ENCODE data around the gene VMAC. TPM values are rescaled to one million over a fixed set of nuclear protein-coding genes. Genes with fewer than 3 reads are reported as not detected.

The VMAC gene
- total RNA-seq, 2 experiments from 2014 or later: 11.8 TPM

GRCh38 chr19:5932609-5933262, 28.1 kb downstream of the VMAC start:
- ChIA-PET POLR2A (no interaction called here), CTCF (interaction anchor here (1.4 kb wide), 1 partner anchor 9 kb away, joined by 6 read pairs; no protein-coding TSS in a partner anchor)
- Mint-ChIP-seq H3K27ac (peak overlapping the region; percentile 60), H3K36me3 (ENCODE audit: low read depth) (peaks cover 40% of the 10 kb centered on the region), H3K4me3 (no peak overlapping the region), H3K27me3 (no peaks in the 10 kb centered on the region), H3K9me3 (no peaks in the 10 kb centered on the region), H3K4me1 (no peaks in the 10 kb centered on the region)
- DNase-seq: no peak

- ChIA-PET CTCF (interaction anchor here (0.5 to 1.4 kb wide), 3 partner anchors 9 to 22 kb away, joined by 3 to 6 read pairs (median 4); no protein-coding TSS in a partner anchor), POLR2A (no interaction called here)
- H3K27me3 Mint-ChIP-seq: no peaks in the 10 kb centered on the region
- DNase-seq: no peak
- H3K4me3 Mint-ChIP-seq: no peak overlapping the region
- no peaks in the 10 kb centered on the region for H3K4me1 Mint-ChIP-seq
- H3K9me3 Mint-ChIP-seq: no peaks in the 10 kb centered on the region
- peaks cover 36% of the 10 kb centered on the region for H3K36me3 Mint-ChIP-seq (ENCODE audit: low read depth)
- peak overlapping the region; percentile 60 for H3K27ac Mint-ChIP-seq
These were observed 28.9 kb downstream of the VMAC start for GRCh38 chr19:5933391-5934068.

- no peak overlapping the region for H3K4me3 Mint-ChIP-seq
- peaks cover 33% of the 10 kb centered on the region for H3K36me3 Mint-ChIP-seq (ENCODE audit: low read depth)
- H3K27me3 Mint-ChIP-seq: no peaks in the 10 kb centered on the region
- H3K9me3 Mint-ChIP-seq: no peaks in the 10 kb centered on the region
- no peak for DNase-seq
- H3K27ac Mint-ChIP-seq: no peak overlapping the region
- POLR2A ChIA-PET: no interaction called here
- H3K4me1 Mint-ChIP-seq: no peaks in the 10 kb centered on the region
- CTCF ChIA-PET: interaction anchor here (0.5 to 1.4 kb wide), 3 partner anchors 8 to 22 kb away, joined by 3 to 6 read pairs (median 4); no protein-coding TSS in a partner anchor
These were observed 29.4 kb downstream of the VMAC start for GRCh38 chr19:5934069-5934401.

- H3K27me3 Mint-ChIP-seq: no peaks in the 10 kb centered on the region
- DNase-seq: no peak
- H3K36me3 Mint-ChIP-seq (ENCODE audit: low read depth): peaks cover 34% of the 10 kb centered on the region
- H3K4me1 Mint-ChIP-seq: no peaks in the 10 kb centered on the region
- ChIA-PET CTCF (interaction anchor here (0.9 to 1.2 kb wide), 3 partner anchors 14 to 53 kb away, joined by 3 to 4 read pairs (median 3); no protein-coding TSS in a partner anchor), POLR2A (no interaction called here)
- no peaks in the 10 kb centered on the region for H3K9me3 Mint-ChIP-seq
- no peak overlapping the region for H3K4me3 Mint-ChIP-seq
- H3K27ac Mint-ChIP-seq: no peak overlapping the region
These were observed 30.3 kb downstream of the VMAC start for GRCh38 chr19:5934774-5935472.

GRCh38 chr19:5935473-5936291, 31.0 kb downstream of the VMAC start:
- Mint-ChIP-seq H3K36me3 (ENCODE audit: low read depth) (peaks cover 31% of the 10 kb centered on the region), H3K4me3 (no peak overlapping the region), H3K27me3 (no peaks in the 10 kb centered on the region), H3K27ac (no peak overlapping the region), H3K9me3 (no peaks in the 10 kb centered on the region), H3K4me1 (no peaks in the 10 kb centered on the region)
- POLR2A ChIA-PET: no interaction called here
- CTCF ChIA-PET: interaction anchor here (1.0 to 1.2 kb wide), 3 partner anchors 13 to 124 kb away, joined by 3 to 4 read pairs (median 3); no protein-coding TSS in a partner anchor
- DNase-seq: no peak

- Mint-ChIP-seq H3K27ac (no peak overlapping the region), H3K4me1 (no peaks in the 10 kb centered on the region), H3K9me3 (no peaks in the 10 kb centered on the region), H3K27me3 (no peaks in the 10 kb centered on the region), H3K4me3 (no peak overlapping the region), H3K36me3 (ENCODE audit: low read depth) (peaks cover 28% of the 10 kb centered on the region)
- ChIA-PET POLR2A (no interaction called here), CTCF (interaction anchor here (0.8 to 1.2 kb wide), 3 partner anchors 13 to 132 kb away, joined by 3 to 4 read pairs (median 3); no protein-coding TSS in a partner anchor)
- DNase-seq: no peak
These were observed 31.6 kb downstream of the VMAC start for GRCh38 chr19:5936292-5936592.

GRCh38 chr19:5937550-5937949, 32.9 kb downstream of the VMAC start:
- no peak for DNase-seq
- Mint-ChIP-seq H3K27ac (no peak overlapping the region), H3K27me3 (no peaks in the 10 kb centered on the region), H3K4me1 (no peaks in the 10 kb centered on the region), H3K9me3 (no peaks in the 10 kb centered on the region), H3K4me3 (no peak overlapping the region), H3K36me3 (ENCODE audit: low read depth) (peaks cover 26% of the 10 kb centered on the region)
- CTCF ChIA-PET: interaction anchor here (1.2 to 1.4 kb wide), 2 partner anchors 10 to 30 kb away, joined by 3 to 6 read pairs; no protein-coding TSS in a partner anchor
- POLR2A ChIA-PET: no interaction called here

- Mint-ChIP-seq H3K27ac (no peak overlapping the region), H3K36me3 (ENCODE audit: low read depth) (peaks cover 22% of the 10 kb centered on the region), H3K9me3 (no peaks in the 10 kb centered on the region), H3K4me3 (no peak overlapping the region), H3K4me1 (peaks cover 2% of the 10 kb centered on the region), H3K27me3 (no peaks in the 10 kb centered on the region)
- ChIA-PET CTCF (no interaction called here), POLR2A (no interaction called here)
- no peak for DNase-seq
These were observed 35.9 kb downstream of the VMAC start for GRCh38 chr19:5940260-5941208.

- no peak overlapping the region for H3K27ac Mint-ChIP-seq
- POLR2A ChIA-PET: no interaction called here
- H3K36me3 Mint-ChIP-seq (ENCODE audit: low read depth): peaks cover 16% of the 10 kb centered on the region
- CTCF ChIA-PET: interaction anchor here (0.6 to 1.6 kb wide), 3 partner anchors 8 to 1627 kb away, joined by 3 to 6 read pairs (median 3); no protein-coding TSS in a partner anchor
- no peaks in the 10 kb centered on the region for H3K9me3 Mint-ChIP-seq
- no peak overlapping the region for H3K4me3 Mint-ChIP-seq
- H3K27me3 Mint-ChIP-seq: no peaks in the 10 kb centered on the region
- DNase-seq: no peak
- H3K4me1 Mint-ChIP-seq: peaks cover 9% of the 10 kb centered on the region
These were observed 37.0 kb downstream of the VMAC start for GRCh38 chr19:5941673-5942072.

GRCh38 chr19:5943045-5943444, 38.4 kb downstream of the VMAC start:
- H3K36me3 Mint-ChIP-seq (ENCODE audit: low read depth): peaks cover 13% of the 10 kb centered on the region
- H3K4me1 Mint-ChIP-seq: peaks cover 18% of the 10 kb centered on the region
- no peaks in the 10 kb centered on the region for H3K9me3 Mint-ChIP-seq
- H3K27ac Mint-ChIP-seq: no peak overlapping the region
- CTCF ChIA-PET: interaction anchor here (1.1 to 1.6 kb wide), 2 partner anchors 9 to 25 kb away, joined by 3 to 6 read pairs; no protein-coding TSS in a partner anchor
- POLR2A ChIA-PET: interaction anchor here (0.6 kb wide), 1 partner anchor 140 kb away, joined by 3 read pairs; no protein-coding TSS in a partner anchor
- no peak overlapping the region for H3K4me3 Mint-ChIP-seq
- H3K27me3 Mint-ChIP-seq: no peaks in the 10 kb centered on the region
- DNase-seq: no peak

- peaks cover 15% of the 10 kb centered on the region for H3K36me3 Mint-ChIP-seq (ENCODE audit: low read depth)
- peaks cover 23% of the 10 kb centered on the region for H3K4me1 Mint-ChIP-seq
- no peak overlapping the region for H3K4me3 Mint-ChIP-seq
- no peak for DNase-seq
- H3K27me3 Mint-ChIP-seq: no peaks in the 10 kb centered on the region
- CTCF ChIA-PET: interaction anchor here (1.1 kb wide), 1 partner anchor 24 kb away, joined by 3 read pairs; no protein-coding TSS in a partner anchor
- H3K9me3 Mint-ChIP-seq: no peaks in the 10 kb centered on the region
- POLR2A ChIA-PET: interaction anchor here (0.6 kb wide), 1 partner anchor 140 kb away, joined by 3 read pairs; no protein-coding TSS in a partner anchor
- no peak overlapping the region for H3K27ac Mint-ChIP-seq
These were observed 39.0 kb downstream of the VMAC start for GRCh38 chr19:5943623-5944022.

Measured in activated CD4-positive, alpha-beta T cell treated with anti-CD3 and anti-CD28 coated beads, Interleukin-2, amount 10 ng/mL, durations not matched to agents 7 days and 5 days (primary cell).